Lower leg skin (tissue), 3 donors: ENCODE results near the gene LGALS7.

Experiments used
- CTCF ChIP-seq, 3 donors: fragments of 450-650 bp; IDR thresholded peaks; one replicate each; pipeline ENCODE4 v1.5.1; 2016; ENCODE audit warnings: antibody characterized with exemption in 3 of 3, mild to moderate bottlenecking in 3 of 3, moderate library complexity in 2 of 3
- POLR2A ChIP-seq, 2 donors: fragments of 450-650 bp; IDR thresholded peaks; one replicate each; pipeline ENCODE4 v1.6.1; 2016 to 2017; ENCODE audit warnings: antibody characterized with exemption in 2 of 2, mild to moderate bottlenecking in 1 of 2, moderate library complexity in 1 of 2

- TF ChIP-seq POLR2A (IDR thresholded peaks at IDR 0.05) (no peak), CTCF (IDR thresholded peaks at IDR 0.05) (no peak)
These were observed 28.4 kb downstream of the LGALS7 start for GRCh38 chr19:38744874-38745273.
